Measurements from ENCODE around the gene SCGB2B2.

GRCh38 chr19:34651747-34652146 lies 25.2 kb downstream of the SCGB2B2 start:
- TF ChIP-seq, protein P1, sequence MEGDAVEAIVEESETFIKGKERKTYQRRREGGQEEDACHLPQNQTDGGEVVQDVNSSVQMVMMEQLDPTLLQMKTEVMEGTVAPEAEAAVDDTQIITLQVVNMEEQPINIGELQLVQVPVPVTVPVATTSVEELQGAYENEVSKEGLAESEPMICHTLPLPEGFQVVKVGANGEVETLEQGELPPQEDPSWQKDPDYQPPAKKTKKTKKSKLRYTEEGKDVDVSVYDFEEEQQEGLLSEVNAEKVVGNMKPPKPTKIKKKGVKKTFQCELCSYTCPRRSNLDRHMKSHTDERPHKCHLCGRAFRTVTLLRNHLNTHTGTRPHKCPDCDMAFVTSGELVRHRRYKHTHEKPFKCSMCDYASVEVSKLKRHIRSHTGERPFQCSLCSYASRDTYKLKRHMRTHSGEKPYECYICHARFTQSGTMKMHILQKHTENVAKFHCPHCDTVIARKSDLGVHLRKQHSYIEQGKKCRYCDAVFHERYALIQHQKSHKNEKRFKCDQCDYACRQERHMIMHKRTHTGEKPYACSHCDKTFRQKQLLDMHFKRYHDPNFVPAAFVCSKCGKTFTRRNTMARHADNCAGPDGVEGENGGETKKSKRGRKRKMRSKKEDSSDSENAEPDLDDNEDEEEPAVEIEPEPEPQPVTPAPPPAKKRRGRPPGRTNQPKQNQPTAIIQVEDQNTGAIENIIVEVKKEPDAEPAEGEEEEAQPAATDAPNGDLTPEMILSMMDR (IDR thresholded peaks at IDR 0.05) = no peak
- no peak for TF ChIP-seq POLR2A (IDR thresholded peaks at IDR 0.05)

Measured in ovary (tissue), 3 donors.